Activated naive CD4-positive, alpha-beta T cell treated with anti-CD3 and anti-CD28 coated beads, Interleukin-2, amount 10 ng/mL, durations not matched to agents 7 days and 5 days (primary cell): Measurements from ENCODE around the gene ADGRF5.
"Not testable (repeated sequence)": the region's sequence is repeated elsewhere in the genome, so short reads cannot be mapped to it uniquely, and the experiment has no call there.

Source experiments
- CTCF ChIA-PET: fragments of 350-600 bp; sonication (Branson Sonifier 250); formaldehyde crosslinking; loops from one replicate; lab custom pipeline; 2021; ENCODE audit warnings: antibody characterized with exemption; lab: Charles Lee
- DNase-seq: peaks from one replicate; pipeline ENCODE4 v3.0.0-alpha.2; 2020
- H3K27ac Mint-ChIP-seq: one replicate; pipeline ENCODE4 v1.8.0; 2021; ENCODE audit warnings: mild to moderate bottlenecking, moderate library complexity, mixed read lengths
- H3K27me3 Mint-ChIP-seq: one replicate; pipeline ENCODE4 v1.8.0; 2021; ENCODE audit warnings: mild to moderate bottlenecking, mixed read lengths
- H3K36me3 Mint-ChIP-seq: one replicate; pipeline ENCODE4 v1.8.0; 2021; ENCODE audit warnings: mixed read lengths
- H3K4me1 Mint-ChIP-seq: one replicate; pipeline ENCODE4 v1.8.0; 2021; ENCODE audit warnings: mixed read lengths
- H3K4me3 Mint-ChIP-seq: one replicate; pipeline ENCODE4 v1.8.0; 2021; ENCODE audit warnings: mild to moderate bottlenecking, moderate library complexity, mixed read lengths
- H3K9me3 Mint-ChIP-seq: one replicate; pipeline ENCODE4 v1.8.0; 2021; ENCODE audit warnings: mixed read lengths

Gene ADGRF5

DNA sequence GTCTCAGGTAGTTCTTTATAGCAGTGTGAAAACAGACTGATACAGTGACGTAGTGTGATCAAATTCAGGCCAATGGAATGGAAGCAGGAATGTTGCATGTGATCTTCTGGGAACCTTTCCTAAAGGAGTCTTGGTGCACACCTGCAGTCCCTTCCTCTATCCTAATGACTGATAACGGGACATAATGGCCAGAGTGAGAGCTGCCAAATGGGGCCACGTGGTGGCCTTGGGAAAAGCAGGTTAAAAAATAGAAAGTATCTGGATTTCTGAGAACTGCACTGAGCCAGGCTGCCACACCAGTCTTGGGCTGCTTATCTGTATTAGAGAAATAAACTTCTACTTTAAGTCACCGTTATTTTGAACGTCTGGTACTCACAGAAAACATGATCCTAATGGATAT is 76.6 kb downstream of the ADGRF5 start:
- CTCF ChIA-PET = no interaction called here
- H3K27me3 Mint-ChIP-seq = peaks cover 18% of the 10 kb centered on the region
- H3K9me3 Mint-ChIP-seq = peaks cover 16% of the 10 kb centered on the region
- H3K36me3 Mint-ChIP-seq = no peaks in the 10 kb centered on the region
- H3K4me1 Mint-ChIP-seq = peaks cover 5% of the 10 kb centered on the region
- H3K27ac Mint-ChIP-seq = no peak overlapping the region
- no peak overlapping the region for H3K4me3 Mint-ChIP-seq
- DNase-seq = no peak

DNA sequence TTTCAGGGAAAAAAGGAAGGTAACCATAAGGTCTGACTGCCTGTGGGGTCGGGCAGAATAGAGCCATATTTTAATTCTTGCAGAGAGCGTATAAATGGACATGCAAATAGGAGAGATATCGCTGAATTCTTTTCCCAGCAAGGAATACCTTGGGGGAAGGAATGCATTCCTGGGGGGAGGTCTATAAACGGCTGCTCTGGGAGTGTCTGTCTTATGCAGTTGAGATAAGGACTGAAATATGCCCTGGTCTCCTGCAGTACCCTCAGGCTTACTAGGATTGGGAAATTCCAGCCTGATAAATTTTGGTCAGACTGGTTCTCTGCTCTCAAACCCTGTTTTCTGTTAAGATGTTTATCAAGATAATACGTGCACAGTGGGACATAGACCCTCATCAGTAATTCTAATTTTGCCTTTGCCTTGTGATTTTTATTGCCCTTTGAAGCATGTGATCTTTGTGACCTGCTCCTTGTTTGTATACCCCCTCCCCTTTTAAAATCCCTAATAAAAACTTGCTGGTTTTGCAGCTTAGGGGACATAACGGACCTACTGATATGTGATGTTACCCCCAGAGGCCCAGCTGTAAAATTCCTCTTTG is 79.4 kb downstream of the ADGRF5 start:
- H3K4me1 Mint-ChIP-seq, H3K27ac Mint-ChIP-seq, DNase-seq, H3K4me3 Mint-ChIP-seq, CTCF ChIA-PET, H3K36me3 Mint-ChIP-seq, H3K27me3 Mint-ChIP-seq: not testable (repeated sequence)
- peaks cover 16% of the 10 kb centered on the region for H3K9me3 Mint-ChIP-seq

DNA sequence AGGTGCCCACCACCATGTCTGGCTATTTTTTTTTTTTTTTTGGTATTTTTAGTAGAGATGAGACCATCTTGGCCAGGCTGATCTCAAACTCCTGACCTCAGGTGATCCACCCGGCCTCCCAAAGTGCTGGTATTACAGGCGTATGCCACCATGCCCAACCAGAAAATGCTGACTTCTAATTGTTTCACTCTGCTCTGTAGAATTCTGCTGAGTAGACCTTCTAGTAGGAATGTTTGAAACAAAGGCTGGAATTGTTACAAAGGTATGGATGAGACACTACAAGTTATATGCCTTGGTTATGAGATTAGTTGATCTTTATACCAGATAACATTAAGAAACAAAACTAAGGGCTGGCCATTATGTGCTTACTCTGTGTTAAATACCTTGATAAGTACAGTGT is 83.7 kb downstream of the ADGRF5 start:
- H3K36me3 Mint-ChIP-seq = no peaks in the 10 kb centered on the region
- H3K9me3 Mint-ChIP-seq = peaks cover 14% of the 10 kb centered on the region
- CTCF ChIA-PET = no interaction called here
- no peak overlapping the region for H3K4me3 Mint-ChIP-seq
- no peaks in the 10 kb centered on the region for H3K4me1 Mint-ChIP-seq
- no peak for DNase-seq
- no peaks in the 10 kb centered on the region for H3K27me3 Mint-ChIP-seq
- no peak overlapping the region for H3K27ac Mint-ChIP-seq

DNA sequence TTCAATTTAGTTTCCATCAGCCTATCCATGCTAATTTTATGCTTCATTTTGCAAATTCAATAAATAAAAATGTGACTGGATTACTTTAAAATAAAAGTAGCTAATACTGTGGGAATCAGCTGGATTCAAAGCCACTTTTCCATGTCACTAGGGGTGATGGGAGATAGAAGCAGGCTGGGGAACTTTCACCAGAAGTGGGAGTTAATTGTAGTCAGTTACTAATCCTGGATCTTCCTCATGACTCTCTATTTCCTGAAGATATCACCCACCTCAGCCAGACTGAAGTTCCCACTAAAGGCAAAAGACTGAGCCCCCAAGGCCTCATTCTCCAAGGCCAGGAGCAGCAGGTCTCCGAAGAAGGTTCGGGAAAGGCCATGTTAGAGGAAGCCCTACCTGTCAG is 86.7 kb downstream of the ADGRF5 start:
- H3K9me3 Mint-ChIP-seq, H3K27ac Mint-ChIP-seq, H3K36me3 Mint-ChIP-seq, H3K27me3 Mint-ChIP-seq, H3K4me3 Mint-ChIP-seq, DNase-seq, CTCF ChIA-PET, H3K4me1 Mint-ChIP-seq: not testable (repeated sequence)

DNA sequence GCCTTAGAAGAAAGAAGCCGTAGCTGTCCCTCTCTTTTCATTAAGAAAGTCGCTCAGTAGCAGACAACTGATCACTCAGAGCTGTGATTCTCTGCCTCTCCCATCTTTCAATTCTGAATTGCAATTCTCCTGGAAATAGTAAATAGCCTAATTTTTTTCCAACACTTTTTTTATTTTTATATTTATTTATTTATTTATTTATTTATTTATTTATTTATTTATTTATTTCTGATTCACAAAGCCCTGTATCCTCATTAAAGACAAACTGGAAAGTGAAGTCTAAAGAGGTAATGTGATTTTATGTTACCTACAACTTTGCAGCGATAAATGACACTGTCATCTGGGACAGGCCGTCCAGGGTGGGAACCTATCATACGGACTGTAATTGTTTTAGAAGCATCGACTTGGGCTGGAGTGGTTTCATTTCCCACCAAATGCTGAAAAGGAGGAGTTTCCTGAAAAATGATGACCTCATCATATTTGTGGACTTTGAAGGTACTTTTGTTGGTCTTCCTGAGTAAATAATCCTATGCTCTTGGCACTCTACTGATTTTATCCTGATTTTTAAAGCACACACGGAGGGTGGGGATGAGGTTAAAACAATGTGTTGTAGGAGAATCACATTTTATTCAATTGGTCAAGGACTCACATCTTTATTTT is 87.4 kb downstream of the ADGRF5 start:
- not testable (repeated sequence) for H3K36me3 Mint-ChIP-seq, H3K27me3 Mint-ChIP-seq, H3K4me1 Mint-ChIP-seq, DNase-seq, H3K9me3 Mint-ChIP-seq, H3K27ac Mint-ChIP-seq, H3K4me3 Mint-ChIP-seq
- CTCF ChIA-PET = interaction anchor here (0.7 kb wide), 2 partner anchors 122 to 417 kb away, joined by 3 read pairs; no protein-coding TSS in a partner anchor

DNA sequence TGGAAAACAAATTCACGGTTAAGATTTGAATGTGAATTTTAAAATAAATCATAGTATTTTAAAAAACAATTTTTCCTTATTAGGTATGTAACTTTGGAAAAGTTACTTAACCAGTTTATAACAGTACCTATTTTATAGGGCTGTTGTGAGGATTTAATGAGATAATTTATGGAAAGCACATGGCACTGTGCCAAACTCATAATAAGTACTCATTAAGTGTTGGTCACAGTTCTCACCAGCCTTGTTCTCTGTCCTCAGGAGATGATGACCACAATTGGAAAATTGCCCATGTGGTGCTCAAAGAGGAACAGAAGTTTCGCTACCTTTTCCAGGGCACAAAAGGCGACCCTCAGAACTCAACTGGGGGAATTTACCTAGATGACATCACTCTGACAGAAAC is 88.9 kb downstream of the ADGRF5 start:
- Mint-ChIP-seq H3K4me1 (no peaks in the 10 kb centered on the region), H3K9me3 (no peaks in the 10 kb centered on the region), H3K27me3 (no peaks in the 10 kb centered on the region), H3K4me3 (no peak overlapping the region), H3K36me3 (no peaks in the 10 kb centered on the region), H3K27ac (no peak overlapping the region)
- no peak for DNase-seq
- CTCF ChIA-PET = no interaction called here

DNA sequence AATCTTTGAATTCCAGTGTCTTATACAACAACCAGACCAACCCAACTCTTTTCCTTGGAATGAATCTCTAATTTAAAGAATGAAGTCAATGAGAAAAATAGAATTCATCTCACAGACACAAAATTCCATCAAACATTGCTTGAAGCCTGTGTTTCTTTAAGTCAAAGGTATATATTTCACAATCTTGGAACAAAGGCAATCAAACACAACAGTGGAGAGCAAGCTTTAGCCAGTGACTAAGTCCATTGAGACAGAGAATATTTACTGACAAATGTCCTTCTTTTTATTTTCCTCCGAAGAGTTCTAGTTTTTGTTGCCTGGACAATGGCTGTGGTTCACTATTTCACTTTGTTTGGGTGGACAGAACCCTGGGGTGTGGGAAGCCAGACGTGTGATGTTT is 92.8 kb downstream of the ADGRF5 start:
- H3K4me3 Mint-ChIP-seq = no peak overlapping the region
- no peaks in the 10 kb centered on the region for H3K4me1 Mint-ChIP-seq
- DNase-seq = no peak
- CTCF ChIA-PET = no interaction called here
- no peaks in the 10 kb centered on the region for H3K36me3 Mint-ChIP-seq
- no peak overlapping the region for H3K27ac Mint-ChIP-seq
- no peaks in the 10 kb centered on the region for H3K9me3 Mint-ChIP-seq
- H3K27me3 Mint-ChIP-seq = no peaks in the 10 kb centered on the region

DNA sequence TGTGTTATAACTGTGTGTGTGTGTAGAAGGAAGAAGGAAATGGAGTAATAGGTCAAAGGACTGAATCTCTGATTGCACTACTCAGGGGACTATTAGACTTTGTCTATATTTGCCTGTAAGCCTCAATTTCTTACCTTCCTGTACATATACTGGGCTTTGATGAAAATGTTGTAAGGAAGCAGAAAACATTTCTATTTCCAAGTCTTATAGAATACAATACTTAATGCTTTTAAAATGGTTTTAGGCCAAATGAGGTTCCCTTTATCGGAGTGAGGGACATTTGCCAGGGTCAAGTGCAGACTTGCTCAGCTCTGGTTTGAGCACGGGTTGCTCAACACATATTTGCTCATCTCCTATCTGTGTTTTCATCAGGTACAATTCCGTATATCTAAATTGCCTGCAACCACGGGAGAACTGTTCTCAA is 100.3 kb downstream of the ADGRF5 start:
- no peaks in the 10 kb centered on the region for H3K36me3 Mint-ChIP-seq
- H3K4me3 Mint-ChIP-seq = no peak overlapping the region
- no peaks in the 10 kb centered on the region for H3K4me1 Mint-ChIP-seq
- no peak overlapping the region for H3K27ac Mint-ChIP-seq
- no peaks in the 10 kb centered on the region for H3K9me3 Mint-ChIP-seq
- no peak for DNase-seq
- peaks cover 8% of the 10 kb centered on the region for H3K27me3 Mint-ChIP-seq
- CTCF ChIA-PET = no interaction called here

DNA sequence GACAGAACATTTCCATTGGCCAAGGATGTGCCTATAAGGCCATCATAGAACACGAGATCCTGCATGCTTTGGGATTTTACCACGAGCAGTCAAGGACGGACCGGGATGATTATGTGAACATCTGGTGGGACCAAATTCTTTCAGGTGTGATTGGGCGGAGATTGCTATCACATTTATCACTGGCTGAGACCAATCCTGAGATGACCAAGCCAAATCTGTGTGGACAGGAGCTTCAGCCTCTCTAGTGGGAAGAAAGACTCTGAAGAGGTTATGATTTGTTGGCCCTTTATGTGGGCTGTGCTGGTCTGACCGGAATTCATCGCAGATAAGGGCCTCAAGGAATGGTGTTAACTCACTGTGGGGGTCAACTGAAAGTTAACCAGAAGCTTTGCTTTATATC is 102.2 kb downstream of the ADGRF5 start:
- Mint-ChIP-seq H3K4me3 (no peak overlapping the region), H3K27ac (no peak overlapping the region), H3K4me1 (no peaks in the 10 kb centered on the region), H3K9me3 (no peaks in the 10 kb centered on the region), H3K27me3 (peaks cover 12% of the 10 kb centered on the region), H3K36me3 (no peaks in the 10 kb centered on the region)
- CTCF ChIA-PET = no interaction called here
- DNase-seq = no peak

DNA sequence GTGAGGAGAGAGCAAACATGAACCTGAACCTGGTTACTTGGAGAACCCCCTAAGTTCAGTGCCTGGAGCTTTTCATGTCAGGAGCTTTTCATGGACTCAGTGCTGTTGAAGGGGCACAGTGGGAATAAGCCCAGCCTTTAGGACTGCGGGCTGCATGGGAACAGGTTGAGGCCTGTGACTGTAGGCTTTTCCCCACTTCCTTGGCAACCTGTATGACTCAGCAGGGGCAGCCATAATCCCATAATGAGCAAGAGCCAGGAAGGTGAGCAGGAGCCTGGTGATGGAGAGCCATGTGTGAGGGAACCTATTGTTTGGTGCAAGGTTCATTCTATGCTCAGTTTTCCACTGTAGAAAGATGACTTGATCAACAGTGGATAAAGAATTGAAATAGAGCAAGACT is 105.1 kb downstream of the ADGRF5 start:
- no peaks in the 10 kb centered on the region for H3K4me1 Mint-ChIP-seq

DNA sequence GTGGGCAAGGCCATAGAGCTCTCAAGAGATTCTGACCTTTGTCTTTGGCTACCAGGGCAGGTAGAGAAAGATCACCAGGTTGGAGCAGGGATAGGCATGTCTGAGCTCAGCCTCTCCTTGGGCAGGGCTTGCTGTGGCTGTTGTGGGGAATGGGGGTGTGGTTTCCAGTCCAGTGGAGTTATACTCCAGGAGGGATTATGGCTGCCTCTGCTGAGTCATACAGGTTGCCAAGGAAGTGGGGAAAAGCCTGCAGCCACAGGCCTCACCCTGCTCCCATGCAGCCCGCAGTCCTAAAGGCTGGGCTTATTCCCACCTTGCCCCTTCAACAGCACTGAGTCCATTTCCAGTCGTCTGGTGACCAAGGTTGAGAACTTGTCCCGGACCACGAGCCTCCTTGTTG is 106.6 kb downstream of the ADGRF5 start:
- DNase-seq = no peak
- Mint-ChIP-seq H3K36me3 (no peaks in the 10 kb centered on the region), H3K4me3 (no peak overlapping the region), H3K27me3 (peaks cover 17% of the 10 kb centered on the region), H3K4me1 (no peaks in the 10 kb centered on the region), H3K9me3 (no peaks in the 10 kb centered on the region), H3K27ac (no peak overlapping the region)
- CTCF ChIA-PET = no interaction called here

More for the DNA sequence above, 105.1 kb downstream of the ADGRF5 start:
- CTCF ChIA-PET = no interaction called here
- Mint-ChIP-seq H3K27ac (no peak overlapping the region), H3K4me3 (no peak overlapping the region), H3K27me3 (peaks cover 12% of the 10 kb centered on the region), H3K36me3 (no peaks in the 10 kb centered on the region), H3K9me3 (no peaks in the 10 kb centered on the region)
- DNase-seq = no peak

DNA sequence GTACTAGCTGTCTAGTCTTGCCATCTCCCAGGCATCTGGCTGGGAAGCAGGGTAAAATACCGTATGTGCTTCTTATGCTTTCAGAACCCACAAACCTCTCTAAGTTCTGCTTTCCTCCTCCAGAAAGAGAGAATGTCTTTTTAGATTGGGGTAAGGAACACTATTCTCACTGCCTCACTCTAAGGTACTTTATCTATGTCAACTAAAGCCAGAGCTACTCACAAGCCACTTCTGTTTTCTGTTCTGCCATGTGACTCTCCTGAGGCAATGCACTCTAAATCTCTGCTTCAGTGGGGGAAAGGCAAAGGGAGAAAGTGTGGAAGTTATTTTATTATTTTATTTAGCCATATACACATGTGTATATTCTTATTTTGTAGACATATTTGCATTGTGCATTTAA is 112.9 kb downstream of the ADGRF5 start:
- CTCF ChIA-PET = no interaction called here
- Mint-ChIP-seq H3K27ac (no peak overlapping the region), H3K4me3 (no peak overlapping the region), H3K36me3 (no peaks in the 10 kb centered on the region), H3K4me1 (no peaks in the 10 kb centered on the region), H3K27me3 (peaks cover 16% of the 10 kb centered on the region), H3K9me3 (no peaks in the 10 kb centered on the region)
- DNase-seq = no peak
